Activated T-cell treated with anti-CD3 and anti-CD28 coated beads, Interleukin-2, amount 50 U/mL, for 72 hours (primary cell): Measurements from ENCODE around the gene PHACTR1. TPM values are rescaled to one million over a fixed set of nuclear protein-coding genes. Genes with fewer than 3 reads are reported as not detected.

Experiments used
- ATAC-seq, 2 donors: fragments of 150-1000 bp; cut with Tn5 transposase; replicated peaks in 1 of 2; 2 replicates each; pipeline ENCODE4 v1.10.0; 2021; ENCODE audit warnings: moderate library complexity in 2 of 2, mild to moderate bottlenecking in 1 of 2
- DNase-seq, 2 donors: peaks; one replicate each; pipeline ENCODE4 v3.0.0; 2021 to 2022; ENCODE audit warnings: mixed read lengths in 1 of 2
- H3K27ac Mint-ChIP-seq: one replicate; pipeline ENCODE4 v1.8.0; 2022; ENCODE audit warnings: mild to moderate bottlenecking, moderate library complexity, mixed read lengths
- H3K27me3 Mint-ChIP-seq: one replicate; pipeline ENCODE4 v1.8.0; 2022; ENCODE audit warnings: low read depth, mixed read lengths
- H3K36me3 Mint-ChIP-seq, 2 donors: one replicate each; pipeline ENCODE4 v1.8.0; 2022; ENCODE audit warnings: mixed read lengths in 2 of 2, mild to moderate bottlenecking in 1 of 2; ENCODE audit not compliant: insufficient read depth in 2 of 2
- H3K4me1 Mint-ChIP-seq: one replicate; pipeline ENCODE4 v1.8.0; 2022; ENCODE audit warnings: low read depth, mixed read lengths
- H3K4me3 Mint-ChIP-seq, 2 donors: one replicate each; pipeline ENCODE4 v1.8.0; 2022; ENCODE audit warnings: mild to moderate bottlenecking in 2 of 2, mixed read lengths in 2 of 2, moderate library complexity in 2 of 2
- H3K9me3 Mint-ChIP-seq, 2 donors: one replicate each; pipeline ENCODE4 v1.8.0; 2022; ENCODE audit warnings: mixed read lengths in 2 of 2
- total RNA-seq, 2 donors: library from RNA; stranded (reverse); gene quantifications; one replicate each; pipeline ENCODE4 v1.2.3, GENCODE V29; 2022

PHACTR1 gene
- total RNA-seq, 2 donors from 2014 or later: 0.05 to 0.16 TPM

DNA sequence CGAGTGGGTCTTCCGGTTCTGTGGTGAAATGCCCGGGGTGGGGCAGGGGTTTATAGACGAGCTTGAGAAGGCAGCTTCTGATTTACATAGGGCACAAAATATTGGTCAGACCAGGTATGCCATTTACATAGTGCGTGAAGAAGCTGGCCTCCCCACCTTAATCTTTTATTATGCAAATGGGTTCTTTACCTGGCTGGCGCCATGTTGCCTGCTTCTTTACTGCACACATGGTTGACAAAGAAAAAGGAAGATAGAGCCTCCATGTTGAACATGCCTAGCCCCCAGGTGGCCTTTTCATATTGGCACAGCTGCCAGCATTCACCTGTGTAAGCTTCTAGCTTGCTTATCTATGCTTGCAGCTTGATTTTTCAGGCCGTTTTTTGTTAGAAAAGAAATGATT, 276.2 kb downstream of the PHACTR1 start:
- no peak overlapping the region for H3K27ac Mint-ChIP-seq
- ATAC-seq (no peak), DNase-seq (no peak)
- H3K27me3 Mint-ChIP-seq: peaks cover 13% of the 10 kb centered on the region
- H3K4me3 Mint-ChIP-seq: no peak overlapping the region
- peaks cover 0 to 2% of the 10 kb centered on the region in 2 donors for H3K36me3 Mint-ChIP-seq
- peaks cover 2 to 5% of the 10 kb centered on the region in 2 donors for H3K9me3 Mint-ChIP-seq
- no peaks in the 10 kb centered on the region for H3K4me1 Mint-ChIP-seq

DNA sequence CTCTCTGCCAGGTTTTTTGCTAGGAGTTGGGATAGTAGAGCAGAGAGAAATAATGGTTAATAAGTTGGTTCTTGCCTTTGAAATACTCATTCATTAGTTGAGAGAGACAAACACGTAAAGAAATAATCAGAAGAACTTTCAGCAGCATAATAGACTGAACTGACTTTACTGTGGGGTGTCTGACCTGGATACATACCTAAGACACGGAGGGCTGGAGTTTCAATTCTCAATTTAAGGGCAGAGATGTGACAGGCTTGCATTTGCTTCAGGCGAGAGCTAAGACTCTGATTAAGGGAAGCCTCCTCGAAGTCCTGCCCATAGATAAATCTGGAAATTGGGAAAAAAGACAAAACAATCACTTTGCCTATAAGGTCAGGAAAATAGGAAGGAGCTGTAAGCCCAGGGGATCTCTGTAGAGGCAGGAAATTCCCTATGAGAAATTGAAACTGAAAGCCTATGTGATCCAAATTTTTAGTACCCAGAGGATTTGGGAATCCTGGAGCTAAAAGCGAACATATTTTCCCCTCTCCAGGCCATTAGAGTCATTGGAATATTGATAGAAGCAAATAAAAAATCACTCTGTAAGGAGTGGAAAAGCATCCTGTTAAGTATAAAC, 276.8 kb downstream of the PHACTR1 start:
- Mint-ChIP-seq H3K27me3 (peaks cover 13% of the 10 kb centered on the region), H3K36me3 (peaks cover 0 to 2% of the 10 kb centered on the region in 2 donors), H3K4me1 (no peaks in the 10 kb centered on the region), H3K27ac (no peak overlapping the region), H3K4me3 (no peak overlapping the region), H3K9me3 (peaks cover 2 to 5% of the 10 kb centered on the region in 2 donors)
- ATAC-seq (no peak), DNase-seq (no peak)

DNA sequence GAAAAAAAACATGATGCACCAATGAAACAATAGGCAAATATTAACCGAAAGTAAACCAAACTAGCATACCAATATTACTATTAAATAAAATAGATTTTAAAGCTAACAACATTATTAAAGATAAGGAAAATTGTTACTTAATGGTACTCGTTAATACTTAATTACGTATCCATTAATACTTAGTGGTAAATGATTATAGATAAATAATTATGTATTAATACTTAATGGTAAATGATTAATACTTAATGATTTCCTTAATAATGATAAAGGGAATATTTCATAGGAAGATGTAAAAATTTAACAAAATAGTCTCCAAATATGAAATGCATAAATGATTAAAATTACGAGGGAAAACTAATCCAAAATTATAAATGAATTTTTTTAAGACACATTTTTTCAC, 278.9 kb downstream of the PHACTR1 start:
- H3K4me3 Mint-ChIP-seq: no peak overlapping the region
- H3K36me3 Mint-ChIP-seq: peaks cover 0 to 2% of the 10 kb centered on the region in 2 donors
- H3K9me3 Mint-ChIP-seq: peaks cover 2 to 5% of the 10 kb centered on the region in 2 donors
- DNase-seq (no peak), ATAC-seq (no peak)
- no peaks in the 10 kb centered on the region for H3K4me1 Mint-ChIP-seq
- H3K27me3 Mint-ChIP-seq: peaks cover 13% of the 10 kb centered on the region
- H3K27ac Mint-ChIP-seq: no peak overlapping the region

DNA sequence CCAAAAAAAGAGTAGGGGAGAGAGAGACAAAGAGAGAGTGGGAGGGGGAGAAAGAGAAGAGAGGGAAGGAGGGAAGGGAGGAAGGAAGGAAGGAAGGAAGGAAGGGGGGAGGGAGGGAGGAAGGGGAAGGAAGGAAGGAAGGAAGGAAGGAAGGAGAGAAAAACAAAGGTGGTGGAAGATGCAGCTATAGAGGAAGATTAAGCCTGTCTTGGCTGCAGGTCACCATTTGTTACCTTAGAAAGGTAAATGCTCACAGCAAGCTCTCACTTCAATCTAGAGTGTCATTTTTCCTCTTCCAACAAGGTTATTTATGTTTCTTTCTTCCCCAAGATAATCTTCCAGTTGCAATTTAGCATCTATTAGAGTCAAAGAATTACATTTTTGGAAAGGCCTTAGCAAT, 284.0 kb downstream of the PHACTR1 start:
- Mint-ChIP-seq H3K27ac (no peak overlapping the region), H3K36me3 (no peaks in the 10 kb centered on the region), H3K27me3 (no peaks in the 10 kb centered on the region), H3K4me1 (no peaks in the 10 kb centered on the region), H3K9me3 (no peaks in the 10 kb centered on the region), H3K4me3 (no peak overlapping the region)
- DNase-seq (no peak), ATAC-seq (no peak)

DNA sequence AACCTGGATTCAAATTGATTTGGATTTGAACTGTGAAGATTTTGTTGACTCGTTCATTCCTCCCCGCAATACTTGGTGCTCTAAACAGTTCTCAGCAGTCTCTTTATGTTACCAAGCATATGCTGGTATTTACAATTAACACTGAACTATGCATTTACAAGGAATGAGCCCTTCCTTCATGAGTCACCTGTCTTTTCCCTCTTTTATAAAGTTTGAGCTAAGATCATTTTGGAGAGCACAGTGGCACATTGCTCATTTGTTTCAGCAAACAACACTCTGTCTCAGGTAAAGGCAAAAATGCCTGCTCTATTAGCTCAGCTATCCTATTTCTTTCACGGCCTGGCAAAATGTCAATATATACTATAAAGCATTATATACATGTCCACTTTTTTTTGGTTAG, 285.4 kb downstream of the PHACTR1 start:
- H3K9me3 Mint-ChIP-seq: no peaks in the 10 kb centered on the region
- H3K36me3 Mint-ChIP-seq: no peaks in the 10 kb centered on the region
- no peak overlapping the region for H3K4me3 Mint-ChIP-seq
- H3K27me3 Mint-ChIP-seq: no peaks in the 10 kb centered on the region
- H3K27ac Mint-ChIP-seq: no peak overlapping the region
- no peak for DNase-seq
- no peak for ATAC-seq
- H3K4me1 Mint-ChIP-seq: no peaks in the 10 kb centered on the region

DNA sequence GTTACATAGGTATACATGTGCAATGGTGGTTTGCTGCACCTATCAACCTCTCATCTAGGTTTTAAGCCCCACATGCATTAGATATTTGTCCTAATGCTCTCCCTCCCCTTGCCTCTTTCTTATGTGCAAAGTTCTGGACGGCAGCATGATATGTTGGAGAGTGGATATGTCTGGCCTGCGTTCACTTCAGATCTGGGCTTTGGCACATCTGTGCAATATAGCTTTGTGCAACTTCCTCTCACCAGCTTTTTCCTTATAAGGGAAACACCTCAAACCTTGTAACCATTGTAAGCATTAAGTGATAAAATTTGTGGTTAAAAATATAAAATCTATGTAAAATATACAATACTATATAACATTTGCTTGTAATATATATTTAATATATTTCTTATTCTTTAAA, 288.0 kb downstream of the PHACTR1 start:
- no peaks in the 10 kb centered on the region for H3K4me1 Mint-ChIP-seq
- H3K4me3 Mint-ChIP-seq: no peak overlapping the region
- no peaks in the 10 kb centered on the region for H3K9me3 Mint-ChIP-seq
- no peak overlapping the region for H3K27ac Mint-ChIP-seq
- H3K27me3 Mint-ChIP-seq: peaks cover 18% of the 10 kb centered on the region
- no peak for ATAC-seq
- no peaks in the 10 kb centered on the region for H3K36me3 Mint-ChIP-seq
- no peak for DNase-seq

DNA sequence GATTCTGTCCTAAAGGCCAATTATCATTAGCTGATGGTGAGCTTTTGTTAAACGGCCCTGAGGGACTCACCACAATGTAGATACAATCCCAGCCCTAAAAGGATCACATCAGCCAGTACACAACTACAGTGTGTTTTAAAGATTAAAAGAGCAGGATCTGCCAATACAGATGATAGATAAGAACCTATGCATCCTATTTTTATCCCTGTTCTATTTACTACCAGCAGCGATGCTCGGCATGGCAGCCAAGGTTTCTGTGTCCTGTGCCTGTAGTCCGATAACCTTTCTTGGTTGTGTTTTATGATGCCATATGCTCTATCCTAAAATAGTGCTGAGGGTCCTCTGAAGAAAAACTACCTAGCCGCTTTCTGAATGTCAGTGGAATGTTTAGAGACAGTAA, 289.4 kb downstream of the PHACTR1 start:
- peaks cover 32% of the 10 kb centered on the region for H3K27me3 Mint-ChIP-seq

DNA sequence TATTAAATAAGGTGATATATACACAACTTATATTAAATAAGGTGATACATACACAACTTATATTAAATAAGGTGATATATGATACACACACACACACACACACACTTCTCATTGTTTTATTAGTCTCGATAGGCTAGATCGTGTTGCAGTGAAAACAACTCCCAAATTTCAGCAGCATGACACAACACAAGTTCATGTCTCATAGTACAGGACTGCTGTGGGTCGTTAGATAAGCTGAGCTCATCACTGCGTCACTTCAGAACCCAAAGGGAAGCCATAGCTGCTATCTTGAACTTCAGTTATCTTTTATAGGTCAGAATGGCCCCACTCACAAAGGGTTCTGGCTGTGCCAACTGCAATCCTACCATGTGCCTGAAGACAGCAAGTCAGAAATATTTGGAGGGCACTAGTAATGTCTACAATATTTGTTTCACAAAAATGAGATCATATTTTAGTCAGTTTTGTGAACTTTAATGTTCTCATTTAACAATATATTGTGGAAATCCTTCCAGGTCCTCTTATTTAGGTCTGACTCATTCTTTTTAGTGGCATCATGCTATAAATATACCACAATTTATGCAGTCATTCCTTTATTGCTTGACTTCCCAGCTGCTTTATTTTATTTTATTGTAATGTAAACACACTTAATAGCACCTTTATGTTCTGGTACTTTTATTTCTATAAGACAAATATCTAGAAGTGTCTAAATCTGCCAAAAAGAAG, 290.2 kb downstream of the PHACTR1 start:
- H3K9me3 Mint-ChIP-seq: no peaks in the 10 kb centered on the region
- no peak overlapping the region for H3K4me3 Mint-ChIP-seq
- ATAC-seq (no peak), DNase-seq (no peak)
- H3K27me3 Mint-ChIP-seq: peaks cover 39% of the 10 kb centered on the region
- no peaks in the 10 kb centered on the region for H3K36me3 Mint-ChIP-seq
- H3K4me1 Mint-ChIP-seq: no peaks in the 10 kb centered on the region
- H3K27ac Mint-ChIP-seq: no peak overlapping the region

More for the DNA sequence above, 289.4 kb downstream of the PHACTR1 start:
- H3K4me1 Mint-ChIP-seq: no peaks in the 10 kb centered on the region
- ATAC-seq (no peak), DNase-seq (no peak)
- H3K27ac Mint-ChIP-seq: no peak overlapping the region
- no peaks in the 10 kb centered on the region for H3K36me3 Mint-ChIP-seq
- H3K4me3 Mint-ChIP-seq: no peak overlapping the region
- no peaks in the 10 kb centered on the region for H3K9me3 Mint-ChIP-seq

DNA sequence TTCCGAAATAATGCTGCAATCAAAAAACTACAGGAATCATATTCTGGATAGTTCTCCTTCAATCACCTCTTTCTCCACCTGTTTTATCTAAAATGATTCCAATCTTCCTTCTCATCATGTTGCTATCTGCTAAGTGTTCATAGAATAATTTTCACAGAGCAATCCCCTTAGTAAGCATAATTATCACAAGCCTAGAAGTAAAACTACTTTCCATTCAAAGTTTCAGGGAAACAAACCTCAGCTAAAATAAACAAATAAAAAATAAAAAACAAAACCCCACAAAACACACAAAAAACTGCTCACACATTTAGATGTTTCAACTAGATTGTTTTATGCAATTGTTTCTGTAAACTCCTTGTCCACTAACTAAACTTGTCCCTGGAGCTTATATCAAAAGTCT, 291.2 kb downstream of the PHACTR1 start:
- Mint-ChIP-seq H3K9me3 (no peaks in the 10 kb centered on the region), H3K4me3 (no peak overlapping the region), H3K36me3 (no peaks in the 10 kb centered on the region), H3K27ac (no peak overlapping the region), H3K4me1 (no peaks in the 10 kb centered on the region), H3K27me3 (peaks cover 49% of the 10 kb centered on the region)
- DNase-seq (no peak), ATAC-seq (no peak)

DNA sequence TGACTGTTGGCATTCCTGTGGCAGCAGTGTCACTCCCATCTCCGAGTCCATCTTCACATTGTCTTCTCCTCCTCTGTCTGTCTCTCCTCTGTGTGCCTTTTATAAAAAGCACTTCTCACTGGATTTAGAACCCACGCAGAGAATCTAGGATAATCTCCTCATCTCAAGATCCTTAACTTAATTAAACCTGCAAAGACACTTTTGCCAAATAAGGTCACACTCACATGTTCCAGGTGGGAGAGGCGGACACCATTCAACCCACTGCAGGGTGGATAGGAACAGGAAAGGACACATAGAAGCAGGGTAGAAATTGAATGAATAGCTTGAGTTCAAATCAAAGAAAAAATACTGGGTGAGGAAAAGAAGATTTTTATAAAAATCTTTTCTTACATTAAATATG, 292.5 kb downstream of the PHACTR1 start:
- Mint-ChIP-seq H3K36me3 (no peaks in the 10 kb centered on the region), H3K27me3 (peaks cover 57% of the 10 kb centered on the region), H3K9me3 (no peaks in the 10 kb centered on the region), H3K4me3 (no peak overlapping the region), H3K27ac (no peak overlapping the region), H3K4me1 (peaks cover 4% of the 10 kb centered on the region)
- no peak for ATAC-seq
- DNase-seq: no peak

DNA sequence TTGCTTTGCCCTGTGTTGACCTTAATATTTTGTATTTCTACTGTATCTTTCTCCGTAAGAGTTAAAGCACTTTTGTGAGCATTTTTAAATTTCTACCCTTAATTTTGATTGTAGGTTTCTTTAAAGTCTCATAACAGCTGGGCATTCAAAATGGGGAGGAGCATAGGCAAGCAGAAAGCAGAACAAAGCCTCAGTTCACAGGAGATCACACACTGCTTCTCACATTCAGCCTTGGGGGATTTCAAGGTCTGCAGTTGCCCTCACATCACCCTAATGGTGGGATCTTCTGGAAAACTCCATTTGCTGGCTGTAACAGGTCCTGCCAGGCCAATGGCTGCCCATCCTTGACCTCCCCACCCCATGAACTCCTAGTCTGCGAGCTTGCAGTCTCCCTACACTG, 292.9 kb downstream of the PHACTR1 start:
- Mint-ChIP-seq H3K27me3 (peaks cover 60% of the 10 kb centered on the region), H3K9me3 (no peaks in the 10 kb centered on the region), H3K36me3 (no peaks in the 10 kb centered on the region), H3K4me1 (peaks cover 4% of the 10 kb centered on the region), H3K27ac (no peak overlapping the region), H3K4me3 (no peak overlapping the region)
- DNase-seq (no peak), ATAC-seq (no peak)

DNA sequence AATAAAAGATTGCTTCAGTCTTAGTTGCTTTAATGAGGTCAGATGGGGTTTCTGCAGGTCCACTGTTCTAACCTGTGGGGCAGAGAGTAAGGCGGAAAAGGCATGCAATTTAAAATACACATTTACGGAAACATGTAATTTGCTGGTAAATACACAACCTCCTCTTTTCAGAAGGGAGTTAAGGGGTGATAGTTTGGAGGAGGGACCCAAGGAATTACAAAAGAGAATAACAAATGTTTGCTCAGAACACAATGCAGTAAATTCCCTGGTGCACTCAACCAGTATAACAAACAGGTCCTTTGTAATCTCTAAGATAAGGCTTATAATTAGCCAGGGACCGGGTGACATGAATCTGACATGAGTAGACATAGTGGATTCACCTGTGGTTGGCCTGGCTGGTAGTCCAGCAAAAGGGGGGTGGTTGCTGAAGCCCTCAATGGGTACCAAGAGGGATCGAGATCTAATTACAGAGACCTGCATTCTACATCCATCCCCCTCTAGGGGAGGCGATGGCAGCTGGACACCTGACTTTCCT, 295.1 kb downstream of the PHACTR1 start:
- Mint-ChIP-seq H3K27me3 (peaks cover 76% of the 10 kb centered on the region), H3K4me1 (peaks cover 4% of the 10 kb centered on the region), H3K9me3 (no peaks in the 10 kb centered on the region), H3K27ac (no peak overlapping the region), H3K36me3 (no peaks in the 10 kb centered on the region), H3K4me3 (no peak overlapping the region)
- DNase-seq (no peak), ATAC-seq (no peak)

DNA sequence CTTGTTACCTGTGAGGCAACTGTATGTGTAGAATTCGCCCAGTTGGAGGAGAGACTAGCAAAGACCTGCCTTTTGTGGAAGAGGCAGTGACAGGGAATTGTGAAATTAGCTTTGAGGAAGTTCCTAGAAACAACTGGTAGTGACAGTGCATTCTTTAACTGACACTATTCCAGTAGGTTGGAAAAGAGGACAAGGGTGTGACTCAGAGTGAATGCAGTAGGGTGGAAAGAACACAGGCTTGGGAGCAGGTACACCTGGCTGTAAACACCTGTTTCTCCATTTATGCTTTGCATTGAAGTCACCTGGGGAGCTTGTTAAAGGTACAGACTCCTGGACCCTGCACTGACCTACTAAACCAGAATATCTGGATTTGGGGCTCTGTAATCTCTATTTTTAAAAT, 295.7 kb downstream of the PHACTR1 start:
- Mint-ChIP-seq H3K27ac (no peak overlapping the region), H3K4me3 (no peak overlapping the region), H3K4me1 (peaks cover 4% of the 10 kb centered on the region), H3K36me3 (no peaks in the 10 kb centered on the region), H3K27me3 (peaks cover 75% of the 10 kb centered on the region), H3K9me3 (no peaks in the 10 kb centered on the region)
- DNase-seq (no peak), ATAC-seq (no peak)
